Stromal cell of bone marrow (primary cell): ENCODE measurements around the gene SPDYE4.

ENCODE experiments used
- DNase-seq: peaks from one replicate; pipeline ENCODE4 v3.0.0-alpha.2; 2012; ENCODE audit warnings: low read depth

Gene SPDYE4

DNA sequence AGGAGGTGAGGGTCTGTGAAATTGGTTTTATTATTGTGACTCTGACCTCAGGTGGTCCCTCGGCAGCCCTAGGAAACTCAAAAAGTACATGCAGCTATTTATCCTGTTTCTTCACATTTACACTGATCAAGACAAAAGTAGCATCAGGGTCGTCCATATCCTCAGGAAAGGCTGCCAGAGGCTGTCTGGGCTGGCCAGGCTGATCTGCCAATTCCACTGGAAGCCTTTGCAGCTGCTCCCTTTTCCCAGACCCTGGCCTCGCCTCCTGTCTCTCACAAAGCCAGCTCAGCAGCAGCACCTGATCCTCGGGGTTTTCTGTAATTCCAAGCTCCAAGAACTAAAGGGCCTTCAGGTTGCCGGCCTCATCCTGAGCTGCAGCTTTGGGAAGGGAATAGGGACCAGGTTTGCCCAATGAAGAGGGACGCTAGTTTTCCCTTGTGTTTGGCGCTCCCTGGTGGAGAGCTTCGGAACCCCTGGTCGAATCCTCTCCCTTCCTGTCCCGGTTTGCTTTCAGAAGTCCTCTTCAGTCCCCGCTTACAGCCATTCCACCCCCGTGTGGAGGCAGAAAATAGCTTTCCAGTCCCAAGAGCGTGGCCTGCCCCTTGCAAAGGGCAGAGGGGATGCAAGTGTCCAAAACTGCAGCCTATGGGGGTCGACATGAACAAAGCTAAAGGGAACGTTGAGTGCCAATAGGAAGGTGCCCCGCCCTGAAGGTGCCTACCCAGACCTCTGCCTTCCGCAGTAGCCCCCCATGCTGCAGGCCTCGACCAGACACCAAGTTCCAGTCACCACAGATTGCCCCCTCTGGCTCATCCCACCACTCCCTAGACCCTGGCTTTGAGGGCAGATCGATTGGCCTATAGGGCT, 27.4 kb upstream of the SPDYE4 start:
- DNase-seq, result peak; percentile 36

DNA sequence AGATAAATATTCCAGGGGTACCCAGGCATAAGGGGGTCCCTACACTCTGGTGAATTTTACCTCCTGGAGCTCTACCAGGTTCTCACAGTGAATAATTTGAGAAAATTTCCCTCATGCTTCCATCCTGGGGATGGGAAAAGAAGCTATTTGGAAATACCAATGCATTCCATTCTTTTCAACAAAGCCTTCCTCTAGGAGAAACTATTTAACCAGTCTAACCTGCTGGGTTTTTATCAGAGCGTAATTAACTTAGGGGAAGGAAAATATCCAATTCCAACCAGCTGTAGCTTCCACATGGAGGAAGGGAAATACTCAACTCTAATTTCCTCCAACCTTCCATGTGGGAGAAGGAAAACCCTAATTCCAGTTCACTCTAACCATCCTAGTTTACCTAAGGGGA, 23.8 kb upstream of the SPDYE4 start:
- DNase-seq, result no peak

DNA sequence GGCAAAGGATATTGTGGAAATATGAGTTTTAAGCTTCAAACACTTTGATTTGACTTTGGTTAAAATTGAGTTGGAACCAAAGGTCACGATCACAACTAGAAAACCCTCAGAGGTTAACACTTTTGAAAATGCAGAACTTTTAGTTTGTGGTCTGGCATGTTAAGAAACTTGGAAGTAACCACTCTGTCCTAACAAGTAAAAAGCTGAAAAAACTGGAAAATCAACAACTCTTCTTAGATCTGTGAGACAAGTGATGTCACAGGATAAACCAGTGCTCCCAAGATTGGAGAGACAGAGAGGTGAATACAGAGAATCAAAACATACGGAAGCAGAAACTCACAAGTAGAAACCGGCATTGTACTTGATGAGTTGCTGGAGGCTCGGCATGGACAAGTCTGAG, 23.4 kb upstream of the SPDYE4 start:
- DNase-seq, result no peak

DNA sequence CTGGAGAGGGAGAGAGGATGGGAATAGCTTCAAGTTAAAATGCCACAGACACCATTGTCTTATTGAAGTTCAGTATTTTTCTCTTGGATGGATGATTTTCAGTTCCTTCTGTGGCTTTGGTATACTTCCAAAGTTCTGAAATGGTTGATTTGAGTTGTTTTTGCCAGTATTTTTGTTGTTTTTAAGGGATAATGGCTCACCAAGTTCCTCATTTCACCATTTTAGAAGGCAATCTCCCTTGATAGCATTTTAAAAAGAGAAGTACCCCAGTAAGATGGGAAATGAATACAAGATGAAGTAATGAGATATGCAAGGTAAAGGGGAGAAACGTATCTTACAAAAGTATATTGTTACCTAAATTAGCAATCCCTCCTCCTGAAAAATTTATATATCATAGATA, 18.5 kb upstream of the SPDYE4 start:
- DNase-seq, result no peak

DNA sequence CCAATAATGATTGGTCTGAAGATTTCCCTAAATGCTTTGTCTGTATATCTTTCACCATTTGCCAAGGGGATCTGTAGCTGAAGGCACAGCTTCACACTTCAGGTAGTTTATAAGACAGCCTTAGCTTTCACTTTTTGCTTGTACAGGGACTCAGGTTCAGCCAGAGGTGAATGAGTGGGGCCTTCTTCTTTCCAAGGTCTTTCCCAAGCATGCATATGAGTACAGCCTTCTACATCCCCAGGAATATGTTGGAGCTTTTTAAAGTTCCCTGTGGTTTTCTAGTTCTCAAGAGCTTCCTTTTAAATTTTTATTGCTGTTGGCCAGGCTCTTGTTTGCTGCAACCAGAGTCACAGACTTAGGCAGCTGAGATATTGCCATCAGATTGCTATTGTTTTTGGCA, 17.9 kb upstream of the SPDYE4 start:
- DNase-seq, result peak; percentile 29

DNA sequence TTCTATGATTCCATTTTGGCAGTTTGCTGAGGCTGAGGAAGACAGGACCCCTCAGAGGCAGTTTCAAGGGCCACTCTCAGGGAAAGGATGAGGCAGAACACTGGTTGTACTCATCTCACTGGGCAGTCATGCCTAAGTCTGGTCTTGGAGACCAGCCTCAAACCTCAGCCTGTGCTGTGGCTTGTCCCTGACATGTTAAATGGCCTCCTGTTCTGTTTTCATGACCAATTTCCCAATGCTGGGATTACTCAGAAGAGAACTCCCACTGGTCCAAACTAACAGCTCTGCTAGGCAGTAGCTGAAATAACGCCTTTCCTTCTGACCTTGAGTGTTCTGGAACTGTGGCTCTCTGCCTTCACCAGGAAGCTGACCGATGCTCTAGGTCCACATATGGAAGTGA, 8.4 kb upstream of the SPDYE4 start:
- DNase-seq, result no peak

DNA sequence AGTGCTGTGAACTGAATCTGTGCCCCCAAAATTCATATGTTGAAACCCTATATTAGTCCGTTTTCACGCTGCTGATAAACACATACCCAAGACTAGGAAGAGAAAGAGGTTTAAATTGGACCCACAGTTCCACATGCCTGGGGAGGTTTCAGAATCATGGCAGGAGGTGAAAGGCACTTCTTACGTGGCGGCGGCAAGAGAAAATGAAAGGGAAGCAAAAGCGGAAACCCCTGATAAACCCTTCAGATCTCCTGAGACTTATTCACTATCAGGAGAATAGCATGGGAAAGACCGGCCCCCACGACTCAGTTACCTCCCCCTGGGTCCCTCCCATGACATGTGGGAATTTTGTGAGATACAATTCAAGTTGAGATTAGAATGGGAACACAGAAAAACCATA, 3.7 kb upstream of the SPDYE4 start:
- no peak for DNase-seq

DNA sequence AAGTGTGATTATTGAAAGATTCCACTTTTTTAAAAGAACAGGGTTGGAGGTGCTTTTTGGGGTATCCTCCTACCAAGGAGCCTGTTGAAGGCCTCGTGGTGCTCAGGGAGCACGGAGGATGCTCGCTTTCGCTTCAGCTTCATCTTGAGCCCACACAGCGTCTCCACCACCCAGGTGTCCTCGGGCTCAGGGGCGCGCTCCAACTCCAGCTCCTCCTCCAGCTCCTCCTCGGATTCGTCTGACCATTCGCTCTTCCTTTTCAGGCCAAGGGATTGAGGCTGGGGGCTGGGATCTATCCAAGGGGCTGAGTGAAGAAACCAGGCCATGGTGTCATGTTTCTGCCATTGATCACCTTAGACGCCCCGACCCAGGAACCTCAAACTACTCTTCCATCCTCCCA, 1.2 kb downstream of the SPDYE4 start:
- DNase-seq, result no peak

DNA sequence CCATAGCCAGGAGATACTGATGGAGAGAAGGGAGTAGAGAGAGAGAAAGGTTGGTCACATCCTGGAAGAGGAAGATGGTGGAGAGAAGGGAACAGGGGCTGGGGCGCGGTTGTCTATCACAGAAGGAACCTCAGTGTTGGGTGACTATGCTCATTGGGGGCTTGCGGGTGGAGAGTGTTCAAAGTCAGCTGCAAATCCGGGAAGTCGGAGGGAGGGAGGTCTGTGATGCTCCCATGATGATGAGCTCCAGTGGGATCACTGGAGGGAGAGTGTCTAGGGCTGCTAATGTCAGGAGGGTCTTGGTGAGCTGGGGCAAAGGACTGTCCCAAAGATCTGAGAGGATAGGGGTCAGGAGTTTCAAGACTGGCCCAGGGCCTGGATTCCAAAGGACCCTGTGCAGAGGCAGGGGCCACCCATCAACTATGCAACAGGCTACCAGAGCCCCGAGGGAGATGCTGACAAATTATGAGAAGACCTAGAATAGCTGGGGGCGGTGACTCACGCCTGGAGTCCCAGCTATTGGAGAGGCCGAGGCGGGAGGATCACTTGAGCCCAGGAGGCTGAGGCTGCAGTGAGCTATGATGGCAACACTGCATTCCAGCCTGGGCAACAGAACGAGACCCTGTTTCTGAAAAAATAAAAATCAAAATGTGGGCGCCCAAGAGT, 2.6 kb downstream of the SPDYE4 start:
- DNase-seq, result no peak

DNA sequence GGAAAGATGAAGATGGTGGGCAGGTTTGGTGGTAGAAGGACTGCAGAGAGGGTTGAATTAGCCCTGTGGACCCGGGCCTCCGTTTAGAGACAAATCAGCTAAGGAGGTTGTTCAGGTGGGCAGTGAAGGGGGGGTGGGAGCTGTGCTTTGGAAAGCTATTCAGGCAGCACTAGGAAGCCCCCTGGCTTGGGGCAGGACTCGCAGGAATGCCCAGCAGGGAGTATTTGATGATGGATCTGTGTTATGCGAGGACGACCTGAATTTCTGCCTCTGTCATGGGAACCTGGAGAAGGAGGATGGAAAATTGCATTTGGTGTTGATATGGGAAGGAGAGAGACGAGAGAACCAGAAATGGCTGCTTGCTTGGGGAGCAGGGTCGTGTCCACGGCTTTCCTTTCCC, 3.5 kb downstream of the SPDYE4 start:
- DNase-seq, result no peak

DNA sequence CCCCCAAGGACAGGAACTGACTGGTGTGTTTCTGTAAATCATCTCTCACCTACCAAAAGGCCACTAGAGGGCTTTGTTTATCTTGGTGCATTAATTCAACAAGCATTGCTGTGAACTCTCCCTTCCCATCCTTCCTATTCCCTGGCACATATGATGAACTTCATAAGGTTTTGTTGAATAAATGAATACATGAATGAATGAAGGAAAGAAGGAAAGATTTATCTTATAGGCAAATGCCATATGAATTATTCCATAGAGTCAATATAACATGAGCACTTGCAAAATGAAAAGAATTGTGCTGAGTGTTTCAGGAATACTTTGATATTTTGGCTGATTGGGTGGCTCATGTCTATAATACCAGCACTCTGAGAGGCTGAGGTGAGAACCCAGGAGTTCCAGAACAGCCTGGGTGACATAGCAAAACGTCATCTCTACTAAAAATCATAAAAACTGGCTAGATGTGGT, 4.3 kb downstream of the SPDYE4 start:
- no peak for DNase-seq

DNA sequence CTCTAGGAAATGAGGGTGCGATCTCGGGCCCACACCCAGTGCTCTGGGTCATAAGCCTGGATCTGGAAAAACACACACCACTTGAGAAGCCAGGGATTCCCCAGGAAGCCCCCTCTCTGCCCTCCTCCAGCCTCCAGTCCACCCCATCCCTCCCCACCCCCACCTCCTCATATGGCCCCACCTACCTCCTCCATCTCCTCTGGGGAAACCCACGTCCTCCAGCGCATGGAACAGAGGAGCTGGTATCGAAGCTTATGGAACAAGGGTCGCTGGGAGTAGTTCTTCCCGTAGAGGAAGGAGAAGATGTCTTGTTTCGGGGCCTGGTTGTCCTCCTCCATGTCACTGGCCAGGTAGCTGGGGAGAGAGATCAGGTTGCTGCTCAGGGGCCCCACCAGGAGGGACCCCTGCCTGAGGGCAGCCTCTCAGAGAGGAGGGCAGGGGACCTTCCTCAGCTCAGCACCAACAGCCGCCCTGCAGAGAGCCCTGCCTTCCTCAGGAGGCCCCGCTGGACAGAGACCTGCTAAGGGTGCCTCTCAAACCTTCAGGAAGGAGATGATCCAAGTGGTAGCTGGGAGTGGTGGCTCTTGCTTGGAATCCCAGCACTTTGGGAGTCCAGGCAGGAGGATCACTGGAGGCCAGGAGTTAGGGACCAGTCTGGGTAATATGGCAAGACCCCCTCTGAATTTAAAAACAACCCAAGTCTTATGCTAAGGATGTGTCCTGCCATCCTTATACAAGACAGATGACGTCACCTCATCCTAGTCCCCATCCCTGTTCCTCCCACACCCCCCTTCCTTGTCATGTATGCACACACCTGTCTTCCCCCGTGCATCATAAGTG, 5.0 kb downstream of the SPDYE4 start:
- DNase-seq, result no peak

DNA sequence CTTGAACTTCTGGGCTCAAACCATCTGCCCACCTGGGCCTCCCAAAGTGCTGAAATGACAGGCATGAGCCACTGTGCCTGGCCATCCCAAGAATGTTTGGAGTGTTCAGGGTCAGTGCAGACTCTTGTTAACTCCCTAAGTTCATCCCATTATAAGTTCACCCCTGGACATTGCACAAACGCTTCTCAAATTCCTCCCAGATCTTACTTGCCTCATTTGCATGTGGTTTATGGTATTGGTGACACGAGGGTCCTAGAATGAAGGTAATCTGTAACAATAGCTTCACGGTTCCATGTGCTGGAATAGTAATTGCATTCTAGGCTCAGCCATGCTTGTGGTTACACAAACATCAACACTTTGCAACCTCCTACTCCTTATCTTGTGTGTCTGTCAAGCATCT, 8.7 kb downstream of the SPDYE4 start:
- no peak for DNase-seq

DNA sequence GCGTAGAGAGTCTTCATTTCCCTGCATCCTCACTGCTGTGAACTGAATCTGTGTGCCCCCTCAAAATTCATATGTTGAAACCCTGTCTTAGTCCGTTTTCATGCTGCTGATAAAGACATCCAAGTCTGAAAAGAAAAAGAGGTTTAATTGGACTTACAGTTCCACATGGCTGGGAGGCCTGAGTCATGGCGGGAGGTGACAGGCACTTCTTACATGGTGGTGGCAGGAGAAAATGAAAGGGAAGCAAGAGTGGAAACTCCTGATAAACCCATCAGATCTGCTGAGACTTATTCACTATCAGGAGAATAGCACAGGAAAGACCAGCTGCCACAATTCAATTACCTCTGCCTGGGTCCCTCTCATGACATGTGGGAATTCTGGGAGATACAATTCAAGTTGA, 10.6 kb downstream of the SPDYE4 start:
- no peak for DNase-seq

DNA sequence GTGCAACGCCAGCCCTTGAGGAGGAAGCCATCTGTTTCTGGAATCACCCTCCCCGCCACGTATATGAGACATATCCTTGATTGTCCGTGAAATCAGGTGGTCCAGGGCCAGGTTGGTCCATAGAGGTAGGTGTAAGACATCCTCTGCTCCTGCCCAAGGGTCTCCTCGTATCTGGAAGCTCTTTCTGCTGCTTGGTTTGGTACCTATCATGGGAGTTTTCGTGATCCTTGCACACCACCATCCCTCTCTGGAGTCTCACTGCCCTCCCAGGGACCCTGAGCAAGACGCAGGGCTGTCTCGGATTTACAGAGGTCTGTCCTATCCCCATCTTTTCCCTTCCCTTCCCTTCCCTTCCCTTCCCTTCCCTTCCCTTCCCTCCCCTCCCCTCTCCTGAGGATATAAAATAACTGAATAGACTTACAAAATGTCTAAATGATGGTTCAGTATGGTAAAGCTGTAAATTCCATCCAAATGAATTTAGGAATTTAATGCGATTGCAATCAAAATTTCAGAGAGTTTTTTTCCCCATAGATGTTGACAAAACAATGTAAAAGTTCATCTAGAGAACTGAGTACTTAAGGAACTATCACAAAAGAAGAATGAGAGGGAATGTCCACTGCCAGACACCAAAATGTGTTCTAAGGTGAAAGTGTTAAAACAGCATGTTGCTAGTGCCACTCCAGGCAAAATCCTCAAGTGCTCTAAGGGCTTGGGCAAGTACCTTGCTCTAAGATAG, 11.7 kb downstream of the SPDYE4 start:
- no peak for DNase-seq

DNA sequence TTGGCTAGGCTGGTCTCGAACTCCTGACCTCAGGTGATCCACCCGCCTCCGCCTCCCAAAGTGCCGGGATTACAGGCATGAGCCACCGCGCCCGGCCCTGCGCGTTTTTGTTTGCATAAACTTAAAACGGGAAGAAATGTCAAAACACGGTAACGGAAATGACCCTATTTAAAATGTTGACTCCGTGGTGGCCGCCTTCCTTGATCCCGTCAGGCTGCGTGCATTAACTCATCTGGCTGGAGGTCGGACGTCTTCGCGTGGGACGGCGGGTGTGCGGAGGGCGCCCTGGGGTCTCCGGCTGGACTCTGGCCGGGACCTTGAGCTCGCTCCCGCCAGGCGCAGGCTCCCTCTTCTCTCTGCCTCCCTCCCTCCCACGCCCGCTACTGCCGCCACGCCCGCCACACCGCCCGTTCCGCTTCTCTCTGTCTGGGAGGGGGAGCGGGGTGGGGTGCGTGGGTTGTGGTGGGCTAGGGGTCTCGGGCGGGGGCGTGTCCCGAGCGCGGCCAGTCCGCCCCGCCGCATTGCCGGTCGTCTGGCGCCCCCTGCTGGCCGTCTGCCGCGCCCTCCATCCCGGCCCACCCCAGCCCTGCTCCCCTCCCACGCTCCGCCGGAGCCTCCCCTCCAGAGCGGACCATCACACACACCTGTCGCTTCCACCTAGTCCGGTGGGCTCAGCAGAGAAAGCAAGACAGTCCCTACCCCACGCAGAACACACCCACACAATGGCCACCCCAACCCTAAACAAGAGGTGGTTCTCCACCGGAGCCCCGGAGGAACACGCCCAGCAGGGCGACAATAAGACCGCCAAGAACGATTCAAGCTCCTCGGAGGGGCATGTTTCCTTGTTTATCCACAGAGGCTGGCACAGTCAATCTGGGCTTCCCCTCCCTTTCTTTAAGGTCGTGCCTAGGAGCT, 12.5 kb downstream of the SPDYE4 start:
- DNase-seq, result no peak

DNA sequence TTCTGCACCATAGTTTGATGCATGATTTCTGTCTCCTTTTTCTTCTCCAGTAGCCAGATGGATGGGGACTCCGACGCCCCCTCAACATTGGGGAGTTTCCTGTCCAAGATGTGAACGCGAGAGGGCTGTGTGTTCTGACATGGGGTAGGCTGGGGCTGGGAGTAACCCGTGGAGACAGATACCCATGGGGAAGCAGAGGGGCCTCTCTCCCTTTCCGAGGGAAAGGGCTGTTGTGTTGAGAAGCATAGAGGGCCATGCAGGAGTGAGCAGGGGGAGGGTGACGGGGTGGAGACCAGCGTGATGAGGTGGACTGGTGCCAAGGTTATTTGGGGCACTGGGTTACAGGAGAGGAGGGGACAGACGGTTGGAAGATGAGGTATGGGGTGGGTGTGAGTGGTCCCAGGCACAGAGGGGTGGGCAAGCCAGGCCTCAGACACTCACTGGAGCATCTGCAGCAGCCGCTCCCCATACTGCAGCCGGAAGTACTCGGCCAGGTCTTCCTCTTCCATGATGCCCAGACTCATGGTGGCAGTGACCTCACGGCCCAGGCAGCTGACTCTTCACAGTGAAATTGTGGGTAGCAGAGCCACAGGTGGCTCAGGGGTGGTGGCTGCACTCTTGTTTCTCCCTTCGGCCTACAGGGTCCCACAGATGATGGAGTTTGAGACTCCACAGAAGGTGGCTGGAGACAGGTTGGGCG, 14.1 kb downstream of the SPDYE4 start:
- DNase-seq, result no peak

DNA sequence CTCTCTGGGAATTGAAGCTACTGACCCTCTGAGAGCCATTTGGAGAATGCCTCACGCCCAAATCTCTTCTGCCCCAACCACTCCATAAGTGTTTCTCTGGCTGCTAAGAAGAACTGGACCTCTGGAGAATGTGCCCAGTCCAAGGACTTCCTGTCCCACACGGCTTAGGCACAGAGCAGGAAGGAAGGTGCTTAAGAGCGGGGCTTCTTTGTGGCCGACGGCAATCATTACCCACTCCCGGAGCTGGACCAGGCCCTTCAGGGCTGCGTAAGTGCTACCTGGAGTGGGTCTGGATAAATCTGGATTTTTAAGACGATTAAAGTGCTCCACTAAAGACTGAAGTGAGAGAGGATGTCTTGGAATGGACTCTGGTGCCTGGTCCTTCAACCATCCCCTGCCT, 15.5 kb downstream of the SPDYE4 start:
- DNase-seq, result no peak

DNA sequence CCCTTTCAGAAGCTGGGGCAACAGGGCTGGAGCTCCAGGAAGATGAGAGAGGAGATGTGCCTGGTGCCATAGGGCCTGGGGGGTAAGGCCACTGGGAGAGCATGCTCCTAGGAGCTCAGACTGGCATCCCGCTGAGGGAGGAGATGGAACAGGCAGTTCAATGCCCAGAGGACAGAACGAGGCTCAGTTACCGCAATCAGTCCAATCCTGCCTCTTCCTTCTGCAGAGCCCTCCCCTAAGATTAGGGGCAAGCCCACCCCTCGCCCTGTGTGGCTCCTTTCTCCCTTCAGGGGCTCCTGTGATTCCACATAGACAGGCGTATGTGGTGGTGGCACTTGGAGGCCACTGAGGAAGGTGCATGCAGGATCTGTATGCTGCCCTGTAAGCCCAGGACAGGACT, 16.1 kb downstream of the SPDYE4 start:
- DNase-seq, result no peak

DNA sequence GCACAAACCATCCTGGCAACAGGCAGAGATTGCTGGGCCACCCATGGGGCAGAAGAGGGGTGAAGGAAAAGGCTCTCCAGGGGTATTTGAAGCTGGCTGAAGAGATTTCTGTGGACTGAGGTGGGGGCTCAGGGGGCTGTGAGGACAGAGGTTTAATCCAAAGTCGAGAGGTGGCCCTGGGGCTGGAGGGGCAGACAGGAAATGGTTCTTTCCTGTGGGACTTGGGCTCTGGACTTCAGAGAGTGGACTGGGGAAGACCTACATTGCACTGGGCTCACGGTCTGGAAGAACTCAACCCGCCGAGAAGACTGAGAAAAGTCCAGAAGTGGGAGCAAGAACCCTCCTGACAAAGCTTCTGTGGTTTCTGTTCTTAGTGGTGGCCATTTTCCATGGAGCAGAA, 16.6 kb downstream of the SPDYE4 start:
- no peak for DNase-seq
